ENCODE measurements around the gene AKAP12.

The AKAP12 gene

GRCh38 chr6:151284012-151284411, 44.2 kb downstream of the AKAP12 start:
- no peak for DNase-seq

GRCh38 chr6:151284548-151285017, 44.8 kb downstream of the AKAP12 start:
- DNase-seq = no peak

GRCh38 chr6:151285122-151285521, 45.4 kb downstream of the AKAP12 start:
- DNase-seq = no peak

GRCh38 chr6:151286214-151286613, 46.4 kb downstream of the AKAP12 start:
- DNase-seq = no peak

- DNase-seq = peak in 1 of 2 donors; percentile 10
Observed at GRCh38 chr6:151288712-151289398, 49.1 kb downstream of the AKAP12 start.

- no peak for DNase-seq
Observed at GRCh38 chr6:151289399-151290007, 49.7 kb downstream of the AKAP12 start.

- no peak for DNase-seq
Observed at GRCh38 chr6:151290877-151291721, 51.3 kb downstream of the AKAP12 start.

- no peak for DNase-seq
Observed at GRCh38 chr6:151291722-151292059, 51.9 kb downstream of the AKAP12 start.

- no peak for DNase-seq
Observed at GRCh38 chr6:151292974-151293687, 53.4 kb downstream of the AKAP12 start.

- DNase-seq = no peak
Observed at GRCh38 chr6:151293688-151294016, 53.9 kb downstream of the AKAP12 start.

GRCh38 chr6:151294561-151295101, 54.9 kb downstream of the AKAP12 start:
- DNase-seq = no peak

- no peak for DNase-seq
Observed at GRCh38 chr6:151297886-151298285, 58.1 kb downstream of the AKAP12 start.

- DNase-seq = no peak
Observed at GRCh38 chr6:151299011-151299410, 59.2 kb downstream of the AKAP12 start.

GRCh38 chr6:151300267-151300991, 60.7 kb downstream of the AKAP12 start:
- DNase-seq = no peak

GRCh38 chr6:151301547-151301946, 61.8 kb downstream of the AKAP12 start:
- DNase-seq = no peak

- no peak for DNase-seq
Observed at GRCh38 chr6:151303231-151303630, 63.5 kb downstream of the AKAP12 start.

GRCh38 chr6:151306269-151306783, 66.6 kb downstream of the AKAP12 start:
- no peak for DNase-seq

GRCh38 chr6:151307501-151307900, 67.7 kb downstream of the AKAP12 start:
- no peak for DNase-seq

GRCh38 chr6:151309619-151310018, 69.9 kb downstream of the AKAP12 start:
- no peak for DNase-seq

- no peak for DNase-seq
Observed at GRCh38 chr6:151310279-151310678, 70.5 kb downstream of the AKAP12 start.

- DNase-seq = no peak
Observed at GRCh38 chr6:151310852-151311767, 71.3 kb downstream of the AKAP12 start.
